Ovary (tissue), 9 donors: ENCODE results near the gene RALGPS1. TPM values are rescaled to one million over a fixed set of nuclear protein-coding genes. Genes with fewer than 3 reads are reported as not detected.

Experiments used
- DNase-seq, 5 donors: peaks; one replicate each; pipeline ENCODE4 v3.0.0-alpha.2; 2019 to 2020
- H3K27ac ChIP-seq, 2 donors: fragments of 200-600 bp; one replicate each; pipeline versions ENCODE4 v1.5.1 to v1.8.0; 2019 to 2022
- H3K27me3 ChIP-seq: fragments of 200-600 bp; one replicate; pipeline ENCODE4 v1.8.0; 2022
- H3K36me3 ChIP-seq: fragments of 200-600 bp; sonication (generic); one replicate; pipeline ENCODE4 v1.5.1; 2019
- H3K4me1 ChIP-seq: one replicate; pipeline ENCODE4 v1.8.1; 2013; ENCODE audit warnings: mild to moderate bottlenecking, moderate library complexity; ENCODE audit not compliant: insufficient read depth
- H3K4me3 ChIP-seq: fragments of 200-600 bp; sonication (generic); one replicate; pipeline ENCODE4 v1.5.1; 2017
- H3K9me3 ChIP-seq, 2 donors: fragments of 200-600 bp in 1 of 2; sonication (generic) in 1 of 2; one replicate each; pipeline versions ENCODE4 v1.5.1 to v1.8.1; 2013 to 2019; ENCODE audit warnings: mild to moderate bottlenecking in 1 of 2, moderate library complexity in 1 of 2
- CTCF ChIP-seq, 3 donors: fragments of 450-650 bp in 2 of 3; fragments of 200-600 bp in 1 of 3; IDR thresholded peaks; one replicate each; pipeline versions ENCODE4 v1.5.1 to v1.8.0; 2016 to 2022; ENCODE audit warnings: antibody characterized with exemption in 3 of 3, mild to moderate bottlenecking in 1 of 3
- EP300 ChIP-seq: sonication (generic); formaldehyde crosslinking; IDR thresholded peaks from one replicate; pipeline ENCODE4 v1.6.1; 2017; ENCODE audit warnings: antibody characterized with exemption
- POLR2A ChIP-seq: fragments of 450-650 bp; IDR thresholded peaks from one replicate; pipeline ENCODE4 v1.6.1; 2017; ENCODE audit warnings: antibody characterized with exemption, mild to moderate bottlenecking, moderate library complexity
- WGBS, 3 donors: extraction: QIAGEN DNeasy Blood & Tissue Kit in 1 of 3; methylation state at CpG; one replicate each; pipeline versions ENCODE4 v1.1.5 to v1.1.7; 2013 to 2017; 5-methylcytosine and 5-hydroxymethylcytosine counted together
- intact Hi-C, 4 donors: fragments of 100-400 bp; cut with DNase I; formaldehyde crosslinking; loops; one replicate each; pipeline versions ENCODE4 v1.11.0 to v1.15.1; 2022 to 2023
- polyA plus RNA-seq, 2 donors: library from polyadenylated mRNA; stranded (reverse); fragments of 200-250 nt in 1 of 2; fragments of 350-450 nt in 1 of 2; fragmentation: Illumina TruSeq in 1 of 2; extraction: RNeasy Lipid Tissue Mini Kit (QIAGEN cat#74804) in 1 of 2; gene quantifications; one replicate each; pipeline ENCODE4 v1.2.3, GENCODE V29; 2013 to 2014
- total RNA-seq, 7 donors: library from RNA; depleted of rRNA in 2 of 7; stranded (reverse); fragments of >200 nt in 2 of 7; fragmentation: NEBNext Ultra II Directional in 3 of 7; extraction: Animal tissue kit (Norgen Biotek cat#: 25700) in 3 of 7; gene quantifications; one replicate each; pipeline versions ENCODE4 v1.1.0 to v1.2.4, GENCODE V29; 2016 to 2023
- donor health status: DM: no; HTN: no; CAD: no; lungs with moderate emphysema.
- donor health status: DM: no; HTN: no; CAD: no.
- donor health status: Bipolar disorder and iron deficiency.
- donor health status: DM: yes; HTN: yes; CAD: no.
- donor health status: DM: no; HTN: no; CAD: no.
- donor health status: DM: yes; HTN: yes; CAD: no.

RALGPS1 gene
- total and polyA plus RNA-seq, 9 donors: 2.3 to 13.1 (median 6.9) TPM

- DNase-seq: no peak
- Histone ChIP-seq H3K4me3 (no peak overlapping the region), H3K4me1 (no peaks in the 10 kb centered on the region), H3K27me3 (no peaks in the 10 kb centered on the region), H3K9me3 (no peaks in the 10 kb centered on the region), H3K27ac (no peak overlapping the region), H3K36me3 (no peaks in the 10 kb centered on the region)
- intact Hi-C loops: no loop called here
- TF ChIP-seq POLR2A (no peak), CTCF (IDR thresholded peaks at IDR 0.05) (no peak), EP300 (no peak)
- WGBS, 3 donors: 92 to 96% (median 94%) methylated on average over 8 of the region's 8 CpGs
Measured at GRCh38 chr9:127079446-127080140, 165.0 kb downstream of the RALGPS1 start.

- intact Hi-C loops: no loop called here
- Histone ChIP-seq H3K9me3 (no peaks in the 10 kb centered on the region), H3K36me3 (no peaks in the 10 kb centered on the region), H3K27me3 (no peaks in the 10 kb centered on the region), H3K4me1 (peaks cover 2% of the 10 kb centered on the region), H3K4me3 (no peak overlapping the region), H3K27ac (no peak overlapping the region)
- WGBS, 3 donors: 86 to 92% (median 89%) methylated on average over 8 of the region's 8 CpGs
- TF ChIP-seq POLR2A (no peak), EP300 (no peak), CTCF (IDR thresholded peaks at IDR 0.05) (no peak)
- no peak for DNase-seq
Measured at GRCh38 chr9:127081250-127082185, 166.9 kb downstream of the RALGPS1 start.

GRCh38 chr9:127083138-127083980 lies 168.8 kb downstream of the RALGPS1 start:
- Histone ChIP-seq H3K4me1 (peaks cover 2% of the 10 kb centered on the region), H3K27me3 (no peaks in the 10 kb centered on the region), H3K9me3 (no peaks in the 10 kb centered on the region), H3K36me3 (no peaks in the 10 kb centered on the region), H3K27ac (no peak overlapping the region), H3K4me3 (no peak overlapping the region)
- DNase-seq: peak in 1 of 5 donors; percentile 3
- 84 to 94% (median 91%) methylated on average over 5 of the region's 5 CpGs for WGBS, 3 donors
- intact Hi-C loops: no loop called here
- TF ChIP-seq POLR2A: no peak
- TF ChIP-seq CTCF (IDR thresholded peaks at IDR 0.05): no peak
- TF ChIP-seq EP300: no peak
